HG02884 (cell line): ENCODE results near the gene DHRS2.
"Not testable (repeated sequence)": the region's sequence is repeated elsewhere in the genome, so short reads cannot be mapped to it uniquely, and the experiment has no call there.

Experiments used
- ATAC-seq: cut with Tn5 transposase; IDR thresholded peaks from one replicate; pipeline ENCODE4 v1.9.1; 2021; ENCODE audit warnings: mild to moderate bottlenecking, moderate library complexity; ENCODE audit not compliant: unreplicated experiment

Gene DHRS2

GRCh38 chr14:23632461-23633159 is 3.6 kb upstream of the DHRS2 start:
- ATAC-seq: no peak

- ATAC-seq: no peak
These were observed 2.9 kb upstream of the DHRS2 start for GRCh38 chr14:23633160-23633701.

- ATAC-seq: not testable (repeated sequence)
These were observed 1.3 kb upstream of the DHRS2 start for GRCh38 chr14:23634698-23635412.

GRCh38 chr14:23637312-23637654 is 1.1 kb downstream of the DHRS2 start:
- not testable (repeated sequence) for ATAC-seq

DNA sequence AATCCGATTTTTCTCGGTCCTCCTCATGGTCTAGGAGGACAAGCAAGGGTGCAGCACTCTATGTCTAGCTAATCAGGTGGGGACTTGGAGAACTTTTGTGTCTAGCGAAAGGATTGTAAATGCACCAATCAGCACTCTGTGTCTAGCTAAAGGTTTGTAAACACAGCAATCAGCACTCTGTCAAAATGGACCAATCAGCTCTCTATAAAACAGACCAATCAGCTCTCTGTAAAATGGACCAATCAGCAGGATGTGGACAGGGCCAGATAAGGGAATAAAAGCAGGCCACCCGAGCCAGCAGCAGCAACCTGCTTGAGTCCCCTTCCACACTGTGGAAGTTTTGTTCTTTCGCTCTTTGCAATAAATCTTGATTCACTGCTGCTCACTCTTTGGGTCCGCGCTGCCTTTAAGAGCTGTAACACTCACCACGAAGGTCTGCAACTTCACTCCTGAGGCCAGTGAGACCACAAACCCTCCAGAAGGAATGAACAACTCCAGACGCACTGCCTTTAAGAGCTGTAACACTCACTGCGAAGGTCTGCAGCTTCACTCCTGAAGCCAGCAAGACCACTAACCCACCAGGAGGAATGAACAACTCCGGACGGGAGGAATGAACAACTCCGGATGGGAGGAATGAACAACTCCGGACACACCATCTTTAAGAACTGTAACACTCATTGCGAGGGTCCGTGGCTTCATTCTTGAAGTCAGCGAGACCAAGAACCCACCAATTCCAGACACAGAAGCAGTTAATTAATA is 1.7 kb downstream of the DHRS2 start:
- not testable (repeated sequence) for ATAC-seq

GRCh38 chr14:23638414-23639047 is 2.4 kb downstream of the DHRS2 start:
- ATAC-seq: no peak

DNA sequence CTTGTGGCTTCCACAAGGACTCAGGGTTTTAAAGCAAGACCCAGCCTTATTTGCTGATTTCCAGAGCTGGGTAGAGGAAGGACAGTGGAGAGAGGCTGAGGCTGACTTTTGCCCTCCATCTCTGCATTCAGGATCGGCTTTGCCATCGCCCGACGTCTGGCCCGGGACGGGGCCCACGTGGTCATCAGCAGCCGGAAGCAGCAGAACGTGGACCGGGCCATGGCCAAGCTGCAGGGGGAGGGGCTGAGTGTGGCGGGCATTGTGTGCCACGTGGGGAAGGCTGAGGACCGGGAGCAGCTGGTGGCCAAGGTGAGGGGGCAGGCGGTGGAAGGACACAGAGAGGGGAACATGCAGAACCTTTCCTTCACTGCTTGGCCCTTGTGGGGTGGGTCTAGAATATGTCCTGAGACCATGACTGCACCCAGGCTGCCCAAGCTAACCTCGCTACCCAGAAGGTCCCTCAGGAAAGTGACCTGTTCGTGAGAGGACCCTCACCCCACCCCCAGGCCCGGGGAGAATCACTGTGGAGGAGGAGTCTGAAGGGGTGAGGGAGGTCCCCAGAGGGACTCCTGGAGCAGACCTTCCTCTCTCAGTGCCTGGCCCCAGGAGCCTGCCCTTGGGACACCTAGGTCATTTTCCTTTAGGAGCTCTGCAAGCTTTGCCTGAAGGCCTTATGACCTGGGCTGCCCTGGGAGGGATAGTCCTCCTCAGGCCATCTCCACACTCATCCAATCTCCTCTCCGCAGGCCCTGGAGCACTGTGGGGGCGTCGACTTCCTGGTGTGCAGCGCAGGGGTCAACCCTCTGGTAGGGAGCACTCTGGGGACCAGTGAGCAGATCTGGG is 3.1 kb downstream of the DHRS2 start:
- no peak for ATAC-seq

GRCh38 chr14:23639891-23640523 is 3.8 kb downstream of the DHRS2 start:
- no peak for ATAC-seq

DNA sequence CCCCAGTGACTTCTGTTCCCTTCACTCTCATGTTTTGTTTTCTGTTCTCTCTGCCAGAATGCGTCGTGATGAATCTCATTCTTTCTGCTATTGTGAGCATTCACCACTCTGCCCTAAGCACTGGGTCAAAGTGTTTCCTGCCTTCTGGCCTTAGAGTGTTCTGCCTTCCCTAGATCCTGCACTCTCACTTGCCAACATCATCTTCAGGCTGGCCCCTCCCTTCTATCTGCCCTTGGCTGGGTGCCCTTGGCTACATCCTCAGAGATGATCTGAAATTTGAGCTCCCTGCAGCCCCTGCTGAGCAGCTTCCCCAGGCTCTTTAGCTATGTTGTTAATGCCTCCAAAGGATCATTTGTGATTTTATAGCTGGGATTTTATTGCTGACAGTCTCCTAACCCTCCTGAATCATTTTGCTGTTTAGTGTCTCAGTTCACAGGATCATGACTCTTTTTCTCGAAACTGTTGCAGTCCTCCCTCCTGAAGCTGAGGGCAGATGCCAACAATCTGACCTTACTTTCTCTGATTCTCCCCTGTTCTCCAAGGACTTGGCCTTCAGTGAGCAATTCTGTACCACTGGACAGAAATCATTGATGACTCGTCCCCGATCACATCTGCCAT is 4.5 kb downstream of the DHRS2 start:
- no peak for ATAC-seq

DNA sequence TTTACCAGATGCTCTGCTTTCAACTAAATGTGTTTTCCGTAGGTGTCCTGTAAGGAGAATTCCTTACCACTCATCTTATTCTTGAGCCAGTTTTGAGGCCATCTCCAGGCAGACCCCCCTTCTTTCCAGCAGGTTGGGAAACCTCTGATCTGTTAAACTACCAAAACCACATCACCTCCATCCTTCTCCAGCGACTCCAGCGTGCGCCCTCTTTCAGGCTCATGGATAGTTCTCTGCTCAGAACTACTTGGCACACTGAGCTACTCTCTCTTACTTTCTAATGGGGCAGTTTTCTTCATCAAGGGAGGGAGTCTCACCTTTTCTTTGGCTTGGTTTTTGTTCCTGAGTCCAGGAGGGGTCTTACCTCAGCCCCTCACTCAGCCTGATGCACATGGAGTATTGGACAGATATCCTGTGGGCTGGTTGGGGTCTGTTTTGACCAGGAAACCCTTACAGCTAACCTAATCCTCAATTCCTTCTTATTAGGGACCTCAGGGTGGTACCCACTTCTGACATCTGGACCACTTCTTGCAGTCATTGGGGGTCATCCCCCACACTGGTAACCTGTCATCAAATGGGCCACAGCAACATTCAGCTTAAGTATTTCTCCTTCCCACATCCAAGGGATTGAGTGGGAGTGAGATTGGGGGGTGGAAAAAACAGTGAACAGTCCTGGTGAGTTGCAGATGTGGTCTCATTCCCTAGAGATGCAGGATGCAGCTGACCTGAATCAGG is 5.2 kb downstream of the DHRS2 start:
- ATAC-seq: no peak

GRCh38 chr14:23641915-23642588 is 5.9 kb downstream of the DHRS2 start:
- ATAC-seq: no peak

DNA sequence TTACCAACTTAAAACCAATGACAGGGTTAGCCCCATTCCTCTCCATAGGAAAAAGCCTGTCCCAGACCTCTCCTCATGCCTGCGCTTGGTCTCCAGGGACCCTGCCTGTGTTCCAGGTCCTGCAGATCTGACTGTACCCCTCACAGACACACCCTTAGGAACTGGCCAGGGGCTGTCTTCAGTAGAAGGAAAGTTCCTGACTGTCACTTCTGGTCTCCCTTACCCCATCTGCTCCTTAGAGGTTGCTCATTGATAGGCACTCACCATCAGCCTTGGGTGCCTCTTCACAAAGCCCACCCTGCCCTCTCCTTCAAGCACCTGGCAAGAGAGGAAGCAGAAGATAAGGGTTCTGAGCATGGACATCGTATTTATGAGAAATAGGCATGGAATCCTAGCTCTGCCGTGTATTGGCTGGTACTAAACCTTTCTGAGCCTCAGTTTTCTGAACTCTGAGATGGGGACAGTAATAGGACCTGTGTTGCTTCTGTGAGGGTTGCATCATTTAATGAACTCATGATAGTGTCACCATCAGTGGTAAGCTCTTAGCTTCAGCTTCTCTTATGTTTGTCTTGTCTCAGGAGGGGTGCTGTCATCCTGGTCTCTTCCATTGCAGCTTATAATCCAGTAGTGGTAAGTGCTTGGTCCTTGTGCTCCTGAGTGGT is 7.5 kb downstream of the DHRS2 start:
- no peak for ATAC-seq

DNA sequence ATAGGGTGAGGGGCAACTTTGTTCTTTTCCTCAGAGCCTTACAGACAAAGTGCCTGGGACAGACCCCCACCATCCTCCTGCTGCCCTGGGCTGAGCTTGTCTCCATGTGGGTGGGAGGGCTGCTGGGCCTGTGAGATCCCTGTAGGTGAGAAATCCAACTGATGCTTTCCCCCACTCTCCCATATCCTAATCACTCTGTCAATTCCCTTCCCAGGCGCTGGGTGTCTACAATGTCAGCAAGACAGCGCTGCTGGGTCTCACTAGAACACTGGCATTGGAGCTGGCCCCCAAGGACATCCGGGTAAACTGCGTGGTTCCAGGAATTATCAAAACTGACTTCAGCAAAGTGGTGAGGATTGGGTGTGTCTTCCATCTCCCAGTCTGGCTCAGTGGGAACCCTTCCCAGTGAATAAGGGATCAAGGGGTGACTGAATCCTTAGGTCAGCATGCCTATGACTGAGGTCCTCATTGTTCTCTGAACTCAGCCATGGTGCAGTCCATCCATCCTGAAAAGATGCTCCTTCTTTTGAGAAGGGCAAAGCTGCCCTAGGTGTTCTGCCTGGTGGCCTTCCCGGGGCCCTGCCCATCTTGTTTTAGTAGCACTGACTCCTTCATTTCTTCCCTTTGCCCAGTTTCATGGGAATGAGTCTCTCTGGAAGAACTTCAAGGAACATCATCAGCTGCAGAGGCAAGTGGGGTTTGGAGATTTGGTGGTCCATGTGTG is 8.2 kb downstream of the DHRS2 start:
- no peak for ATAC-seq

- no peak for ATAC-seq
These were observed 8.8 kb downstream of the DHRS2 start for GRCh38 chr14:23644919-23645336.

DNA sequence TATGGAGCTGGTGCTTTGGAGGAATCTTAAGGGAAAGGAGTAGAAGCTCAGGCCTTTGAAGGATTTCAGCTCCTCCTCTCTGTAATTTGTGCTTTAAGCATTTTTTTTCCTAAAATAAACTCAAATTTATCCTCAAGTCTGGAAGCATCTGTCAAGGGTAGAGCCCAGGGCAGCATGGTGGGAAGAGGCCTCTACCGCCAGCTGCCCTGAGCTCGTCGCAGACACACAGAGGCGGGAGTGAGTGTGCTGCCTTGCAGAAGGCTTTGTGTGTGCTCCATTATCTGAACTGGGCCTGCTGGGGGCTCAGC is 9.3 kb downstream of the DHRS2 start:
- ATAC-seq: no peak

- ATAC-seq: no peak
These were observed 9.9 kb downstream of the DHRS2 start for GRCh38 chr14:23645812-23646647.
